ENCODE measurements around the gene SCAPER.
"Not testable (repeated sequence)": the region's sequence is repeated elsewhere in the genome, so short reads cannot be mapped to it uniquely, and the experiment has no call there.

The SCAPER gene

DNA sequence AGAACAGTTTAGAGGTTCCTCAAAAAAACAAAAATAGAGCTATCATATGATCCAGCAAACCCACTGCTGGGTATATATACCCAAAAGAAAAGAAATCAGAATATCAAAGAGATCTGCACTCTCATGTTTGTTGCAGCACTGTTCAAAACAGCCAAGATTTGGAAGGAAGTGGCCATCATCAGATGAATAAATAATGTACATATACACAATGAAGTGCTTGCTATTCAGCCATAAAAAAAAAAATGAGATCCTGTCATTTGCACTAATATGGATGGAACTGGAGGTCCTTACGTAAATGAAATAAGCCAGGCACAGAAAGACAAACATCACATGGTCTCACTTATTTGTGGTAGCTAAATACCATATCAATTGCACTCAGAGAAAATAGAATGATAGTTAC, 58.4 kb downstream of the SCAPER start:
- no peak for DNase-seq

GRCh38 chr15:76844096-76844495, 61.0 kb downstream of the SCAPER start:
- no peak for DNase-seq

GRCh38 chr15:76843269-76843668, 61.9 kb downstream of the SCAPER start:
- no peak for DNase-seq

- no peak for DNase-seq
Measured at GRCh38 chr15:76840830-76841460, 64.2 kb downstream of the SCAPER start.

GRCh38 chr15:76839173-76839572, 66.0 kb downstream of the SCAPER start:
- DNase-seq = no peak

DNA sequence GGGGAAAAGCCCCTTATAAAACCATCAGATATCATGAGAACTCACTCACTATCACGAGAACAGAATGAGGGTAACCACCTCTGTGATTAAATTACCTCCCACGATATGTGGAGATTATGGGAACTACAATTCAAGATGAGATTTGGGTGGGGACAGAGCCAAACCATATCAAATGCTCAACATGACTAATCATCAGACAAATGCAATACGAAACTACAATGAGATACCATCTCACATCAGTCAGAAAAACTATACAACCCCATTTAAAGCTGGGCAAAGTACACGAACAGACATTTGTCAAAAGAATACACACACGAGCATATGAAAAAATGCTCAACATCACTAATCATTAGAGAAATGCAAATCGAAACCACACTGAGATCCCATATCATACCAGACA, 67.7 kb downstream of the SCAPER start:
- DNase-seq = no peak

GRCh38 chr15:76829939-76830338, 75.2 kb downstream of the SCAPER start:
- no peak for DNase-seq

DNA sequence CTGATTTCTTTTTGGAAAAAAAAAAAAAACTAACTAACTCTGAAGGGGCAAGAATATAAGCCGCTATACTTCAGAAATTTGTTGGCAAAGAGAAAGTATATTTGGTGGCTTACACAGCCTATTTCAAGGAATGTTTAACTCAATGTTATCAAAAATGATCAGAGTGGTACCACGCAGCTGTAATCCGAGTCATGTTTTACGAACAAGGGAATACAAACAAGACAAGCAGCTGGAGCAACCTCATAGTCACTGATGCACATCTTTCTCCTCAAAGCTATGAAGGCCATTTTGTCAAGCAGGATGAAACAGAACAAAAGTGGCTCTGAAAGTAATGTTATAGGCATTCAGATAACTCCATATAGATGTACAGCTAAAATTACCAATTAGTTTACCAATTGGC, 81.2 kb downstream of the SCAPER start:
- DNase-seq = no peak

GRCh38 chr15:76823303-76823702, 81.8 kb downstream of the SCAPER start:
- no peak for DNase-seq

GRCh38 chr15:76818926-76819325, 86.2 kb downstream of the SCAPER start:
- not testable (repeated sequence) for DNase-seq

GRCh38 chr15:76815421-76815820, 89.7 kb downstream of the SCAPER start:
- no peak for DNase-seq

GRCh38 chr15:76812381-76812780, 92.8 kb downstream of the SCAPER start:
- DNase-seq = no peak

GRCh38 chr15:76809412-76810103, 95.6 kb downstream of the SCAPER start:
- no peak for DNase-seq

GRCh38 chr15:76803049-76803571, 102.0 kb downstream of the SCAPER start:
- DNase-seq = no peak

- no peak for DNase-seq
Measured at GRCh38 chr15:76802411-76802810, 102.7 kb downstream of the SCAPER start.

DNA sequence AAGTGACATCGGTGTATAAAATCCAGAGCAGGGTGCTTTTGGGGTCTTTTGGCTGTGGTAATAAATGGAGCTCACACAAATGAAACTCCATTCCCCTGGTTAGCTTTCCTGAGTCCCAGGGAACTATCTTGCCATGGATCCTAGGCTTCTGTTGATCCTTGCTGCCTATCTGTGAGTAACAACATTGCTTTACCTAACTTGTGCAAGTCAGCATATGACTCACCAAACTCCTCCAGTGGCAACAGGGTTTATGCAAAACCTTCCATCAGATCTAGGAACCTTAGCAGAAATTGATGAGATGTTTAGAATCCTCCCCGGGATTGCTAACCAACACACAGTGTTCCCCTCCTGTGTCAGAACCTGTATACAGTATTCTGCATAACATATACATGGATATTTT, 105.4 kb downstream of the SCAPER start:
- no peak for DNase-seq

GRCh38 chr15:76795217-76795616, 109.9 kb downstream of the SCAPER start:
- no peak for DNase-seq

- no peak for DNase-seq
Measured at GRCh38 chr15:76793162-76793561, 112.0 kb downstream of the SCAPER start.

DNA sequence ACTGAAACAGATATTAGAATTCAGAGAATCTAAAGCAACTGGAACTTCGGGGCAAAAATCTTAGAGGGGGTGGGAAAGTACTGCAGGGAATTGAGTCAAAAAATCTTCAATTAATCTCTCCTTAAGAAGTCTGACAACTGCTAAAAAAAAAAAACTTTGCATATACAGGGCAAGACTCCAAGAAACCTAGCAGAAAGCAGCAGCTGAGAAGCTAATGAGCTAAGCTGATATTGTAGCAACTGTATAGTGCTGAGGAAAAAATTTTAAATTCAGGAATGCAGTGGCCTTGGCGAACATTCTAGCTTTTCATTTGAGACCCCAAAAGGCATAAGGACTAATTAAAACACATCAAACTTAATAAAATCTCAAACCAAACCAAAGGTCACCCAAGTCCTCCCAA, 113.6 kb downstream of the SCAPER start:
- no peak for DNase-seq

DNA sequence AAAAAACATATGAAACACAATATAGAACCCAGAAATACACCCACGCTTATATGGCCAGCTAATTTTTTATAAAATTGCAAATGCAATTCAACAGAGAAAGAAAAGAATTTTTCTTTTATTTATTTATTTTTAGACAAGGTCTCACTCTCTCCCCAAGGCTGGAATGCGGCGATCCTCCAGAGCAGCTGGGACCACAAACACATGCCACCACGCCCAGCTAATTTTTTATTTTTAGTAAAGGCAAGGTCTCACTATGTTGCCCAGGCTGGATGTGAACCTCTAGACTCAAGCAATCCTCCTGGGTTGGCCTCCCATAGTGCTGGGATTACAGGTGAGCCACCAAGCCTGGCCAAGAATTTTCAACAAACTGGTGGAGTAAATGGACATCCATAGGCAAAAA, 117.9 kb downstream of the SCAPER start:
- no peak for DNase-seq

DNA sequence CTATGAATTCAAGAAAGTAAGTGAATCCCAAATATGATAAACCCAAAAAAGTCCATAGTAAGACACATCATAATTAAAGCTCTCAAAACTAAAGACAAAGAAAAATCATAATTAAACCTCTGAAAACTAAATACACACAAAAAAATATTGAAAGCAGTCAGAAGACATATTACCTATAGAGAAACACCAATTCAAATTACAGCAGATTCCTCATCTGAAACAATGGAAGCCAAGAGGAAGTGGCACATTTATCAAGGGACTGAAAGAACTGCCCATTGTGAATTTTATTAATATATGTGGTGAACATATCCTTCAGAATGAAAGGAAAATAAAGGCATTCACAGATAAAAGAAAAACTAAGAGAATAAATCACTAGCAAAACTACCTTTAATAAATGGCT, 128.2 kb downstream of the SCAPER start:
- DNase-seq = no peak

- no peak for DNase-seq
Measured at GRCh38 chr15:76776480-76776879, 128.7 kb downstream of the SCAPER start.

DNA sequence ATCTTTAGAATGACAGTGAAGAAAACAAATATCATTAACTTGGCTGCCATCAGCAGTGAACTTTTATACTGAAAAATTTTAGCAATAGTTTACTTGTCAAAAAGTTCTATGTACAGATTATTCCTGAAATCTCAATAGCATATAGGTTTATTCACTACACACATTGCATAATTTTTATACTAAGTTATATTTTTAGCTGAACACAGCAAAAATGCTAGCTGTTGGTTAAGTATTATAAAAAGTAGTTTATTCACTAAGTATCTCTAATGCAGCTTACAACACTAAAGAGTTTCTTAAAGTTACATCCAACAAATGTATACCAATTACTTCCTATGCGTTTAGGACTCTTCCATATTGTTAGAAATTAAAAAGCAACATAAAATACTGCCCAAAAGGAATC, 131.9 kb downstream of the SCAPER start:
- DNase-seq = no peak

DNA sequence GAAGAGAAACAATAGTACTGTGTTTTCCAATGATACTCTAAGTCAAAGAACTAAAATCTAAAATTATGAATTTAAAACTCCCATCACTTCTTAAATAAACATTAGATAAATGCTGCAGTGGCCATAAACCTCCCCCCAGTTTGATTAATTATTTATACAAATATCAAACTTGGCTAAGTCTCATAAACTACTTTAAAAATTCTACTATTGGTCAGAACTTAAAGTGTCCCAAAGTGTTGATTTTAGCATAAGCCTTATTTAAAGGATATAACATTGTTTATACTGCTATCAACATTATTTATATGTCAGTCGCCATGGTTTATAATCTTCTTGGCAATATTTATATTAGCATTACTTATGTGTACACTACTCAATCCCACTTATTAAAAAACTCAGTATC, 132.4 kb downstream of the SCAPER start:
- no peak for DNase-seq

DNA sequence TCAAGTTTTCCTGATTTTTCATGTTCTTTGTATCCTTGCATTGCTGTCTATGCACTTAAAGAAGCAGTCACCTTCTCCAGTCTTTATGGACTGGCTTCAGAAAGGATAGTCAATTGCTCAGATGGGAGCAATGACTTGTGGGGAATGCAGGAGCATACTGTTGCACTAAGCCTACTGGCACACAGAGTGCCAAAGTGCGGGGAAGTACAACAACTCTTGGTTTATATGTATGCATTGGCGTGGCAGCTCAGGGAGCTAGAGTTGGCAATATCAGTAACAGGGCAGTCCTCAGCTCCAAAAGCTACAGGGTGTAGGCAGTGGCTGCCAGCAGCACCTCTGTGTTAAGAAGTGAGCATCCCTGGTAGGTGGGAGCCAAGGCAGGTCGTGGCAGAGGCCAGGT, 141.1 kb downstream of the SCAPER start:
- no peak for DNase-seq
